Ascending aorta (tissue), 2 donors: Measurements from ENCODE around the gene HDAC7. TPM values are rescaled to one million over a fixed set of nuclear protein-coding genes. Genes with fewer than 3 reads are reported as not detected.

ENCODE experiments used
- DNase-seq, 2 donors: peaks; one replicate each; pipeline ENCODE4 v3.0.0-alpha.2; 2019; ENCODE audit warnings: low spot score in 2 of 2
- H3K27ac ChIP-seq, 2 donors: fragments of 200-600 bp; sonication (generic); one replicate each; pipeline ENCODE4 v1.5.1; 2016 to 2017; ENCODE audit warnings: mild to moderate bottlenecking in 1 of 2
- H3K27me3 ChIP-seq: fragments of 200-600 bp; sonication (generic); one replicate; pipeline ENCODE4 v1.5.1; 2017
- H3K36me3 ChIP-seq, 2 donors: fragments of 200-600 bp; sonication (generic); one replicate each; pipeline ENCODE4 v1.5.1; 2016
- H3K4me1 ChIP-seq, 2 donors: fragments of 200-600 bp; sonication (generic); one replicate each; pipeline ENCODE4 v1.5.1; 2016 to 2017; ENCODE audit warnings: mild to moderate bottlenecking in 1 of 2
- H3K4me3 ChIP-seq, 2 donors: fragments of 200-600 bp; sonication (generic); one replicate each; pipeline ENCODE4 v1.5.1; 2016 to 2017; ENCODE audit warnings: mild to moderate bottlenecking in 1 of 2
- H3K9me3 ChIP-seq, 2 donors: fragments of 200-600 bp; sonication (generic); one replicate each; pipeline ENCODE4 v1.5.1; 2016
- intact Hi-C: fragments of 100-400 bp; cut with DNase I; formaldehyde crosslinking; loops from one replicate; pipeline ENCODE4 v1.15.1; 2023
- total RNA-seq: library from RNA; depleted of rRNA; stranded (reverse); fragments of >200 nt; gene quantifications from one replicate; pipeline ENCODE4 v1.1.0, GENCODE V29; 2016
- TF ChIP-seq, protein P1 (sequence below), 3 experiments: fragments of 200-600 bp in 2 of 3; fragments of 450-650 bp in 1 of 3; sonication (generic) in 2 of 3; IDR thresholded peaks; one replicate each; pipeline ENCODE4 v1.5.1; 2016 to 2019; ENCODE audit warnings: antibody characterized with exemption in 3 of 3, mild to moderate bottlenecking in 1 of 3, moderate library complexity in 1 of 3

Gene HDAC7
- total RNA-seq, 1 donor from 2014 or later: 202 TPM

DNA sequence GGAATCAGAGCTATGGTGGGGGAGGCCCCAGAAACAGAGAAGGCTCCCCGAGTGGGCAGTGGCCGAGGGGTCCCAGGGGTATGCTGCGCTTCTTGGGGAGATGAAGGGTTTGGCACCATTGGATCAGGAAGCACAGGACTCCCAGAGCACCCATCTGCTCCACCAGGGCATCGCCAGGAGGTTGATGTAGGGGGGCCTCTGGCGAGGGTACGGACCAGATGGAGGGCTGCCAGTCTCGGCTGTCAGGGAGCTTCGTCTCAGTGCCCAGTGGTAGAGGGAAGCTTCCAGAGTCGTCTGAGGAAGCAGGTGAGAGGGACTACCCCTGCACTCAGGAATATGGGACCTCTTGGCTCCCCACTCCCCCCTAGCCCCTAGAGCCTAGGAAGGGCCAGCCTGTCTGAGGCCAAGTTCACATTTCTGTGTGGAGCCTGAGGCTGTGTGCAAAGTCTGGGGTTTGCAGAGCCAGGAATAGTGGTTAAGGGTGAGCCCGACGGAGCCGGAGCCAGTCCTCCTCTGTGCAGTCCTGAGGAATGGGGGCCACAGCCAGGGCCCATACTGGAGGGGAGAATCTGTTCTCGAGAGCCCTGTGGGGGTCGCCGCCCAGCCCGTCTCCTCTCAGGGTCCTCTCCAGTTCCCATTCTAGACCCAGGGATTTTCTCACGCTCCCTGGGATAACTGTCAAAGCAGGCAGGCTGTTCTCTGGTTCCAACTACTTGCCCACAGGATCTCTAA, 36.5 kb downstream of the HDAC7 start:
- Histone ChIP-seq H3K36me3 (peaks cover 58 to 68% of the 10 kb centered on the region in 2 donors), H3K4me1 (peaks cover 4 to 13% of the 10 kb centered on the region in 2 donors), H3K9me3 (no peaks in the 10 kb centered on the region), H3K27me3 (no peaks in the 10 kb centered on the region), H3K27ac (peak overlapping the region; percentile 1 to 56), H3K4me3 (no peak overlapping the region)
- TF ChIP-seq, protein P1, sequence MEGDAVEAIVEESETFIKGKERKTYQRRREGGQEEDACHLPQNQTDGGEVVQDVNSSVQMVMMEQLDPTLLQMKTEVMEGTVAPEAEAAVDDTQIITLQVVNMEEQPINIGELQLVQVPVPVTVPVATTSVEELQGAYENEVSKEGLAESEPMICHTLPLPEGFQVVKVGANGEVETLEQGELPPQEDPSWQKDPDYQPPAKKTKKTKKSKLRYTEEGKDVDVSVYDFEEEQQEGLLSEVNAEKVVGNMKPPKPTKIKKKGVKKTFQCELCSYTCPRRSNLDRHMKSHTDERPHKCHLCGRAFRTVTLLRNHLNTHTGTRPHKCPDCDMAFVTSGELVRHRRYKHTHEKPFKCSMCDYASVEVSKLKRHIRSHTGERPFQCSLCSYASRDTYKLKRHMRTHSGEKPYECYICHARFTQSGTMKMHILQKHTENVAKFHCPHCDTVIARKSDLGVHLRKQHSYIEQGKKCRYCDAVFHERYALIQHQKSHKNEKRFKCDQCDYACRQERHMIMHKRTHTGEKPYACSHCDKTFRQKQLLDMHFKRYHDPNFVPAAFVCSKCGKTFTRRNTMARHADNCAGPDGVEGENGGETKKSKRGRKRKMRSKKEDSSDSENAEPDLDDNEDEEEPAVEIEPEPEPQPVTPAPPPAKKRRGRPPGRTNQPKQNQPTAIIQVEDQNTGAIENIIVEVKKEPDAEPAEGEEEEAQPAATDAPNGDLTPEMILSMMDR (IDR thresholded peaks at IDR 0.05): no peak
- no peak for DNase-seq
- intact Hi-C loops: no loop called here

DNA sequence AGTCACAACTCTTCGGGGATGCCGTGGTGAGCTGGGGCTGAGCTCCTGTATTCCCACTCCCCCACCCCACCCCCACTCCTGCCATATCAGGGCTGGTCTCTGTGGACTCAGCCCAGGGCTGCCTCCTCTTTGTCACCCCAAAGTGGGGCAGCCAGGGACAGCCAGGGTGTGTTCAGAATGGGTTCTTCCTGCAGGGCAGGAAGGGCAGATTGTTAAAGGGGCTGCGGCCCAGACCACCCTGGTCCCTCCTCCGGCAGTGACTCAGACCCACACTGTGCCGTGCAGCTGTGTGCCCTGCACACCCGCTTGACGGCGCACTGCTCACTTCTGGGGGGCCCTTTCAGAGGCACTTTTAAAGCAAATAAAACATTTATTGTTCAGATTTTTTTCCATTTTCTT, 37.3 kb downstream of the HDAC7 start:
- Histone ChIP-seq H3K4me1 (peaks cover 10 to 21% of the 10 kb centered on the region in 2 donors), H3K27ac (peak overlapping the region in 1 of 2 donors; percentile 28), H3K36me3 (peaks cover 50 to 60% of the 10 kb centered on the region in 2 donors), H3K27me3 (no peaks in the 10 kb centered on the region), H3K9me3 (no peaks in the 10 kb centered on the region), H3K4me3 (no peak overlapping the region)
- intact Hi-C loops: no loop called here
- no peak for DNase-seq
- TF ChIP-seq, protein P1 (IDR thresholded peaks at IDR 0.05): no peak

- peaks cover 17 to 28% of the 10 kb centered on the region in 2 donors for H3K4me1 ChIP-seq
- TF ChIP-seq, protein P1 (IDR thresholded peaks at IDR 0.05): no peak
- intact Hi-C loops: loop anchor here (2.0 kb wide), 1 partner anchor 133 kb away; no protein-coding TSS in a partner anchor
- no peaks in the 10 kb centered on the region for H3K9me3 ChIP-seq
- no peaks in the 10 kb centered on the region for H3K27me3 ChIP-seq
- H3K36me3 ChIP-seq: peaks cover 43 to 53% of the 10 kb centered on the region in 2 donors
- no peak overlapping the region for H3K4me3 ChIP-seq
- no peak for DNase-seq
- peak overlapping the region in 1 of 2 donors; percentile 28 for H3K27ac ChIP-seq
Measured at GRCh38 chr12:47781479-47782371, 38.0 kb downstream of the HDAC7 start.

DNA sequence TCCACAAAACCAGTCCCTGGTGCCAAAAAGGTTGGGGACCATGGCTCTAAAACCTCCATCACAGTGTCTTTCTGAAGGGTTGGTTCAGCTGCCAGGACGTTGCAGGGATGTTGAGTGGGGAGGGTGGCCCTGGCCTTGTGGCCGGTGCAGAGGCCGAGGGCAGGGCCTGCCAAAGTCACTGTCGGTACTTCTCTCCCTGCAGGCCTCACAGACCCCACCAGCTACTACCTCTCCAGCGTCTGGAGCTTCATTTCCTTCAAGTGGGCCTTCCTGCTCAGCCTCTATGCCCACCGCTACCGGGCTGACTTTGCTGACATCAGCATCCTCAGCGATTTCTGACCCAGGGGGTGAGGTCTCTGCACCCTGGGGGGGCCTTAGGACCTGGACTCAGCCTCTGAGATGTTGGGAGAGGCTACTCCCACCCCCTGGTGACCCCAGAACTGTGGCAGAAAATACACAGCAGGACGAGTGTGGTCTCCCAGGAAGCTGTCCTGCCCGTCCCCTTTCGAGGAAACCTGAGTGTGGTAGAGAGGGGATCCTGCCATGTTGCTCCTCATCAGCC, 39.7 kb downstream of the HDAC7 start:
- H3K27ac ChIP-seq: peak overlapping the region; percentile 53 to 62
- no peak overlapping the region for H3K4me3 ChIP-seq
- TF ChIP-seq, protein P1 (IDR thresholded peaks at IDR 0.05): no peak
- peaks cover 31 to 45% of the 10 kb centered on the region in 2 donors for H3K4me1 ChIP-seq
- no peak for DNase-seq
- intact Hi-C loops: loop anchor here (1.0 to 2.0 kb wide), 4 partner anchors 38 to 131 kb away; no protein-coding TSS in a partner anchor
- peaks cover 27 to 36% of the 10 kb centered on the region in 2 donors for H3K36me3 ChIP-seq
- no peaks in the 10 kb centered on the region for H3K9me3 ChIP-seq
- no peaks in the 10 kb centered on the region for H3K27me3 ChIP-seq

- H3K4me3 ChIP-seq: no peak overlapping the region
- TF ChIP-seq, protein P1 (IDR thresholded peaks at IDR 0.05): peak; percentile 87 to 95 (median 92)
- intact Hi-C loops: loop anchor here (1.0 kb wide), 3 partner anchors 37 to 64 kb away; no protein-coding TSS in a partner anchor
- H3K27me3 ChIP-seq: no peaks in the 10 kb centered on the region
- peak overlapping the region; percentile 53 to 88 for H3K27ac ChIP-seq
- peaks cover 21 to 30% of the 10 kb centered on the region in 2 donors for H3K36me3 ChIP-seq
- peak; percentile 63 to 96 for DNase-seq
- peaks cover 37 to 51% of the 10 kb centered on the region in 2 donors for H3K4me1 ChIP-seq
- no peaks in the 10 kb centered on the region for H3K9me3 ChIP-seq
Measured at GRCh38 chr12:47779301-47779942, 40.3 kb downstream of the HDAC7 start.
